Activated T-cell treated with anti-CD3 and anti-CD28 coated beads, Interleukin-2, amount 50 U/mL, for 72 hours (primary cell): ENCODE results near the gene ZNF224. TPM values are rescaled to one million over a fixed set of nuclear protein-coding genes. Genes with fewer than 3 reads are reported as not detected.

Source experiments
- ATAC-seq, 2 donors: fragments of 150-1000 bp; cut with Tn5 transposase; replicated peaks in 1 of 2; 2 replicates each; pipeline ENCODE4 v1.10.0; 2021; ENCODE audit warnings: moderate library complexity in 2 of 2, mild to moderate bottlenecking in 1 of 2
- DNase-seq, 2 donors: peaks; one replicate each; pipeline ENCODE4 v3.0.0; 2021 to 2022; ENCODE audit warnings: mixed read lengths in 1 of 2
- H3K27ac Mint-ChIP-seq: one replicate; pipeline ENCODE4 v1.8.0; 2022; ENCODE audit warnings: mild to moderate bottlenecking, moderate library complexity, mixed read lengths
- H3K27me3 Mint-ChIP-seq: one replicate; pipeline ENCODE4 v1.8.0; 2022; ENCODE audit warnings: low read depth, mixed read lengths
- H3K36me3 Mint-ChIP-seq, 2 donors: one replicate each; pipeline ENCODE4 v1.8.0; 2022; ENCODE audit warnings: mixed read lengths in 2 of 2, mild to moderate bottlenecking in 1 of 2; ENCODE audit not compliant: insufficient read depth in 2 of 2
- H3K4me1 Mint-ChIP-seq: one replicate; pipeline ENCODE4 v1.8.0; 2022; ENCODE audit warnings: low read depth, mixed read lengths
- H3K4me3 Mint-ChIP-seq, 2 donors: one replicate each; pipeline ENCODE4 v1.8.0; 2022; ENCODE audit warnings: mild to moderate bottlenecking in 2 of 2, mixed read lengths in 2 of 2, moderate library complexity in 2 of 2
- H3K9me3 Mint-ChIP-seq, 2 donors: one replicate each; pipeline ENCODE4 v1.8.0; 2022; ENCODE audit warnings: mixed read lengths in 2 of 2
- total RNA-seq, 2 donors: library from RNA; stranded (reverse); gene quantifications; one replicate each; pipeline ENCODE4 v1.2.3, GENCODE V29; 2022

Gene ZNF224
- total RNA-seq: 10 to 100 TPM; 23.6 to 26.3 TPM

DNA sequence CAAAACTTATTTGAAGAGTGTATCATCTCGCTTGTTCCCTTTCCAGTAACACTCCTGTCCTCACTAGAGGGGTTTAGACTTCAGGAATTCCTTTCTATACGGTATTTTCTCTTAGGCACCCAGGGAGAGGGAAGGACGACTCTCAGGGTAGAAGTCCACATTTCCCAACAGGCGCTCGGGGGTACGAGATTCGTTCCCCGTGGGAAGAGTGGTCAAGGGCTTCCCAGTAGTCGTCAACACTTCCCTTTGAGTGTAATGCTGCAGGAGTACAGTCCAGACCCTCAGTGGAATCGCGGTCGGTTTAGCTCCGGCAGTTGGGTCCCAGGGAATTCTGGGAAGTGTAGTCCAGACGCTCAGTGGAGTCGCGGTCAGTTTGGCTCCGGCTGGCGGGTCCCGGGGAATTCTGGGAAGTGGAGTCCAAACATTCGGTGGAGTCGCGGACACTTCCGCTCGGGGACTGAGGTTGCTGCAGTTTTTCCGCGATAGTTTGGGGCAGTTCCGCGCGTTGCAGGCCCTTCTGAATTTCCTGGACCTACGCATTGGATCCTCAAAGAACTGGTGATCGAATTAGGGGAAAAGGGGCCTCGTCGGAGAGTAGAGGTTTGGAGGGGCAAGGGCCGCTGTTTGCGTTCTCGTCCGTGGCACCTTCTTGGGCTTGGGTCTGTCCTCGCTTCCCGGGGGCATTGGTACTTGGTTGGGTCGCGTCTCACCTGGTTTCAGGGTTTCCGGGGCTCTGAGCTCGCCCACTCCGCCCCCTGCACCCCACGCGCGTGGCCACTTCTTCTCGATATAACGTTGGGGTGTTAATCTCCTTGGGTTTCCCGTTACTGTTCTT, at the start of gene ZNF224:
Gene ZNF224, plus strand, starts transcription at position 431 of the 835 bp plus-strand sequence. CDS start 3,513 bp downstream, outside the sequence.
- Mint-ChIP-seq H3K27ac (peak within 1 kb of the TSS; percentile 93), H3K4me1 (peaks cover 22% of the 10 kb centered on the region), H3K36me3 (peaks cover 10 to 29% of the 10 kb centered on the region in 2 donors), H3K4me3 (peak within 1 kb of the TSS; percentile 97 to 98), H3K27me3 (no peaks in the 10 kb centered on the region), H3K9me3 (peaks cover 2 to 5% of the 10 kb centered on the region in 2 donors)
- ATAC-seq (peak; percentile 89 to 94), DNase-seq (peak; percentile 84 to 85)

GRCh38 chr19:44050740-44051649, 43.2 kb upstream of the ZNF224 start:
- H3K9me3 Mint-ChIP-seq: peaks cover 15 to 22% of the 10 kb centered on the region in 2 donors
- peaks cover 23 to 26% of the 10 kb centered on the region in 2 donors for H3K36me3 Mint-ChIP-seq
- H3K4me1 Mint-ChIP-seq: peaks cover 23% of the 10 kb centered on the region
- peak; percentile 78 to 81 for ATAC-seq
- DNase-seq: peak in 1 of 2 donors; percentile 20
- H3K27me3 Mint-ChIP-seq: peaks cover 6% of the 10 kb centered on the region
- H3K27ac Mint-ChIP-seq: peak overlapping the region; percentile 52
- H3K4me3 Mint-ChIP-seq: peak overlapping the region; percentile 92 to 93

DNA sequence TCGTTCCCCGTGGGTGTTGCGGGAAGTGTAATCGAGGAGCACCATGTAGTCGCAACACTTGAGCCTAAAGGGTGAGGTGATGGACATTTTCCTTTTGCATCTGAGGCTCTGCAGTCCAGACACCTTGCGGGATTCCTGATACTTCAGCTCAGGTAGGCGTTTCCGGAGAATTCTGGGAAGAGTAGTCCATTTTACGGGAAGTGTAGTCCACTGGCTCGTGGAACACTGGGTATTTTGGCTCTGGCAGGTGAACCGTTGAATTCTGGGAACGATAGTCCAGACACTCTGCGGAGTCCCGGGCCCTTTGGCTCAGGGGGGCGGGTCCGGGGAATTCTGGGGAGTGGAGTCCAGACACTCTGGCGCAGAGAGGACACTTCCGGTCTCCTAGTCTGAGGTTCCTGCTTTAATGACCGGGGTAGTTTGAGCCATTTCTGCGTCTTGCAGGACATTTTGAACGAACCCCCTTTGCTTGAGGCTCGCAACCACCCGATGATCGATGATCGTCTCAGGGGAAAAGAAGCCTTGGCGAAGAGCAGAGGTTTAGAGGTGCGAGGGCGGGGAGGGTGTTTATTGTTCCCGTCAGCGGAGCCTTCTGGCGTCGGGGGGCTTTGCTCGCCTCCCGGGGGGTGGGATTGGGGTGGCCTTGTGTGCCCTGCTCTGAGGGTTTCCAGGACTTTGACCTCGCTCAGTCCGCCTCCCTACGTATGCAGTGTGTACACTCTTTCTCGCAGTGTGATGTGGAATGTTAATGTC, 42.3 kb upstream of the ZNF224 start, which contains the start of gene ZNF223:
Gene ZNF223, plus strand, starts transcription at position 387 of the 753 bp plus-strand sequence. CDS start 3,141 bp downstream, outside the sequence.
- peak; percentile 35 to 45 for DNase-seq
- peaks cover 23 to 26% of the 10 kb centered on the region in 2 donors for H3K36me3 Mint-ChIP-seq
- peaks cover 13 to 21% of the 10 kb centered on the region in 2 donors for H3K9me3 Mint-ChIP-seq
- H3K4me1 Mint-ChIP-seq: peaks cover 23% of the 10 kb centered on the region
- ATAC-seq: peak; percentile 69 to 75
- H3K27ac Mint-ChIP-seq: peak within 1 kb of the TSS; percentile 52
- H3K27me3 Mint-ChIP-seq: peaks cover 6% of the 10 kb centered on the region
- H3K4me3 Mint-ChIP-seq: peak within 1 kb of the TSS; percentile 92 to 93

DNA sequence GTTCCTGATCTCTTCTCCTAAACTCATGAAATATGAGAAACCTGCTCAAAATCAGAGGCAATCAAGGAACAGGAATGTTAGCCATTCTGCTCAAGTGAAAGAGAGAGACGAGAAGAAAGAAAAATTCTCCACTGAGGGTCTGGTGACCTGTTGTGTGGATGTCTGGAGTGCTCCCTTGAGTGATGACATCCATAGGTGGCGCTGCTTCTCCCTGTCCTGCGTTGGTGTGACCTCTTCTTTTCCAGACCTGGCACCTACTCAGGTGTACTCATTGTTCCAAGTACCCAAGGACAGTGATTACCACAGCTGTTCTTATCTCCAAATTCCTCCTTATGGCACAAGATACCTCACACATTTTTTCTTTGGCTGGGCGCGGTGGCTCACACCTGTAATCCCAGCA, 38.3 kb upstream of the ZNF224 start:
- DNase-seq (no peak), ATAC-seq (no peak)
- Mint-ChIP-seq H3K9me3 (peaks cover 15 to 19% of the 10 kb centered on the region in 2 donors), H3K4me3 (no peak overlapping the region), H3K4me1 (peaks cover 19% of the 10 kb centered on the region), H3K36me3 (peaks cover 23 to 25% of the 10 kb centered on the region in 2 donors), H3K27me3 (no peaks in the 10 kb centered on the region), H3K27ac (no peak overlapping the region)

DNA sequence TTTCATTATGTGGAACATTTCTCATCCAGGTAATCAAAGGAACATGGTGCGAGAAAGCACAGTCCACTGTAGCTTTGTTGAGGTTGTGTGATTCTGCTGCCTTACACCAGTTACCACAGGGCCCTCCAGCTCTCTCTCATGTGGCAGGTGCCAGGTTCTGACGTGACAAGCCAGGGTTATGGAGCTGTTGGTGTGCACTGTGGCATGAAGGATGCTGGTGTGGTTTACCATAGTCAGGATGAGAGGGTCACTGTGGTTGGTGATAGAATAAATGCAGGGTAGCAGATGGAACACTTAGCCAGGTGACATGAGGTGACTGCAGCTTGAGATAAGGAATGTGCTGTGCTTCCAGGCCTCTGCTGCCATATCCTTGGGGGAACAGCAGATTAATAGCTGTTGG, 34.9 kb upstream of the ZNF224 start:
- Mint-ChIP-seq H3K4me3 (no peak overlapping the region), H3K27ac (no peak overlapping the region), H3K4me1 (no peaks in the 10 kb centered on the region), H3K9me3 (peaks cover 12 to 18% of the 10 kb centered on the region in 2 donors), H3K27me3 (no peaks in the 10 kb centered on the region), H3K36me3 (peaks cover 24% of the 10 kb centered on the region in 2 donors)
- DNase-seq (no peak), ATAC-seq (no peak)

- Mint-ChIP-seq H3K27ac (no peak overlapping the region), H3K4me3 (no peak overlapping the region), H3K9me3 (peaks cover 7 to 11% of the 10 kb centered on the region in 2 donors), H3K36me3 (peaks cover 18 to 25% of the 10 kb centered on the region in 2 donors), H3K4me1 (no peaks in the 10 kb centered on the region), H3K27me3 (no peaks in the 10 kb centered on the region)
- ATAC-seq: no peak
- DNase-seq: no peak
Observed at GRCh38 chr19:44061038-44061437, 33.1 kb upstream of the ZNF224 start.

DNA sequence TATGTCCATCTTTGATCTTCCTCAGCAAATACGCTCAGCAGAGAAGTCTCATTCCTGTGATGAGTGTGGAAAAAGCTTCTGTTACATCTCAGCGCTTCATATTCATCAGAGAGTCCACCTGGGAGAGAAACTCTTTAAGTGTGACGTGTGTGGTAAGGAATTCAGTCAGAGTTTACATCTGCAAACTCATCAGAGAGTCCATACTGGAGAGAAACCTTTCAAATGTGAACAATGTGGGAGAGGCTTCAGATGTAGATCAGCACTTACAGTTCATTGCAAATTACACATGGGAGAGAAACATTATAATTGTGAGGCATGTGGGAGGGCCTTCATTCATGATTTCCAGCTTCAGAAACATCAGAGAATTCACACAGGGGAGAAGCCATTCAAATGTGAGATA, 27.9 kb upstream of the ZNF224 start:
- H3K4me3 Mint-ChIP-seq: no peak overlapping the region
- H3K27me3 Mint-ChIP-seq: no peaks in the 10 kb centered on the region
- peaks cover 24 to 26% of the 10 kb centered on the region in 2 donors for H3K9me3 Mint-ChIP-seq
- no peak overlapping the region for H3K27ac Mint-ChIP-seq
- DNase-seq (no peak), ATAC-seq (no peak)
- peaks cover 31 to 41% of the 10 kb centered on the region in 2 donors for H3K36me3 Mint-ChIP-seq
- H3K4me1 Mint-ChIP-seq: peaks cover 3% of the 10 kb centered on the region

DNA sequence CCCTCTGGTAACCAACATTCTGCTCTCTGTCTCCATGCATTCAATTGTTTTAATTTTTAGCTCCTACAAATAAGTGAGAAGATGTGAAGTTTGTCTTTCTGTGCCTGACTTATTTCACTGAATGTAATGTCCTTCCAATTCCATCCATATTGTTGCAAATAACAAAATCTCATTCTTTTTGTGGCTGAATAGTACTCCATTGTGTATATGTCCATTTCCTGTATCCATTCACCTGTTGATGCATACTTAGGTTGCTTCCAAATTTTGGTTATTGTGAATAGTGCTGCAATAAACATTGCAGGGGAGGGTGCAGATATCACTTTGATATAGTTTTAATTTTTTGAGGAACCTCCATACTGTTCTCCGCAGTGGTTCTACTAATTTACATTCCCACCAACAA, 24.7 kb upstream of the ZNF224 start:
- Mint-ChIP-seq H3K9me3 (peaks cover 28 to 31% of the 10 kb centered on the region in 2 donors), H3K4me3 (no peak overlapping the region), H3K36me3 (peaks cover 34 to 42% of the 10 kb centered on the region in 2 donors), H3K4me1 (peaks cover 20% of the 10 kb centered on the region), H3K27ac (no peak overlapping the region), H3K27me3 (no peaks in the 10 kb centered on the region)
- ATAC-seq (no peak), DNase-seq (no peak)

GRCh38 chr19:44071824-44072542, 22.2 kb upstream of the ZNF224 start, which contains the start of gene ZNF284:
TSS of gene ZNF284 (plus strand) at chr19:44072159. CDS start at chr19:44076390, 4,231 bp downstream.
- peaks cover 17 to 24% of the 10 kb centered on the region in 2 donors for H3K9me3 Mint-ChIP-seq
- DNase-seq (peak; percentile 84 to 85), ATAC-seq (peak; percentile 100)
- H3K27ac Mint-ChIP-seq: peak within 1 kb of the TSS; percentile 70
- peaks cover 26 to 28% of the 10 kb centered on the region in 2 donors for H3K36me3 Mint-ChIP-seq
- peak within 1 kb of the TSS; percentile 88 to 94 for H3K4me3 Mint-ChIP-seq
- H3K4me1 Mint-ChIP-seq: peaks cover 28% of the 10 kb centered on the region
- H3K27me3 Mint-ChIP-seq: no peaks in the 10 kb centered on the region

- ATAC-seq (peak in 1 of 2 donors; percentile 4), DNase-seq (no peak)
- Mint-ChIP-seq H3K36me3 (peaks cover 24 to 25% of the 10 kb centered on the region in 2 donors), H3K4me3 (peak overlapping the region; percentile 88 to 94), H3K9me3 (peaks cover 12 to 22% of the 10 kb centered on the region in 2 donors), H3K27ac (peak overlapping the region; percentile 21), H3K27me3 (no peaks in the 10 kb centered on the region), H3K4me1 (peaks cover 28% of the 10 kb centered on the region)
Observed at GRCh38 chr19:44072543-44073401, 21.4 kb upstream of the ZNF224 start.

- H3K27me3 Mint-ChIP-seq: no peaks in the 10 kb centered on the region
- H3K4me3 Mint-ChIP-seq: no peak overlapping the region
- DNase-seq (no peak), ATAC-seq (no peak)
- H3K36me3 Mint-ChIP-seq: peaks cover 14 to 25% of the 10 kb centered on the region in 2 donors
- H3K9me3 Mint-ChIP-seq: peaks cover 3 to 11% of the 10 kb centered on the region in 2 donors
- H3K4me1 Mint-ChIP-seq: peaks cover 25% of the 10 kb centered on the region
- H3K27ac Mint-ChIP-seq: no peak overlapping the region
Observed at GRCh38 chr19:44076325-44076724, 17.8 kb upstream of the ZNF224 start.
